Testis (tissue), 2 donors: Measurements from ENCODE around the gene TEP1.

Source experiments
- POLR2A ChIP-seq: fragments of 450-650 bp; IDR thresholded peaks from one replicate; pipeline ENCODE4 v1.6.1; 2017; ENCODE audit warnings: antibody characterized with exemption, mild to moderate bottlenecking, moderate library complexity
- TF ChIP-seq, protein P1 (sequence below), 3 experiments: fragments of 450-650 bp in 2 of 3; fragments of 200-600 bp in 1 of 3; sonication (generic) in 1 of 3; IDR thresholded peaks; one replicate each; pipeline ENCODE4 v1.5.1; 2016 to 2019; ENCODE audit warnings: antibody characterized with exemption in 3 of 3, mild to moderate bottlenecking in 2 of 3, moderate library complexity in 1 of 3

DNA sequence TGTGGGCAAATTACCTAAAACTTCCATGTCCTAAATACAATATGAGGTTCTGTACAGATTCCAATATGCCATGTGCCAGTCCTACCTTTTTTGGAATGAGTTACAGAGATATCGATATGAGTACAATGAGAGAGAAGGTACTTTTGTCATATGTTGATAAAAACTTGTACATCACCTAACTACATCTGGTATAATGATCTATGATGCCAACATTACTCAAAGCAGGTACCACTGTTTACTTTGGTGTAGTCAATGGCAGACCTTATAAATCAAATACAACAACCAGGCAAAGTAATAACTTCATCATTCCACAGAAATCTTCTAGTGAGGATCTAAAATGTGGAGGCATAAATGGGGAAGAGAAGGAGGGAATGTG lies 12.7 kb downstream of the TEP1 start:
- no peak for TF ChIP-seq POLR2A
- TF ChIP-seq, protein P1, sequence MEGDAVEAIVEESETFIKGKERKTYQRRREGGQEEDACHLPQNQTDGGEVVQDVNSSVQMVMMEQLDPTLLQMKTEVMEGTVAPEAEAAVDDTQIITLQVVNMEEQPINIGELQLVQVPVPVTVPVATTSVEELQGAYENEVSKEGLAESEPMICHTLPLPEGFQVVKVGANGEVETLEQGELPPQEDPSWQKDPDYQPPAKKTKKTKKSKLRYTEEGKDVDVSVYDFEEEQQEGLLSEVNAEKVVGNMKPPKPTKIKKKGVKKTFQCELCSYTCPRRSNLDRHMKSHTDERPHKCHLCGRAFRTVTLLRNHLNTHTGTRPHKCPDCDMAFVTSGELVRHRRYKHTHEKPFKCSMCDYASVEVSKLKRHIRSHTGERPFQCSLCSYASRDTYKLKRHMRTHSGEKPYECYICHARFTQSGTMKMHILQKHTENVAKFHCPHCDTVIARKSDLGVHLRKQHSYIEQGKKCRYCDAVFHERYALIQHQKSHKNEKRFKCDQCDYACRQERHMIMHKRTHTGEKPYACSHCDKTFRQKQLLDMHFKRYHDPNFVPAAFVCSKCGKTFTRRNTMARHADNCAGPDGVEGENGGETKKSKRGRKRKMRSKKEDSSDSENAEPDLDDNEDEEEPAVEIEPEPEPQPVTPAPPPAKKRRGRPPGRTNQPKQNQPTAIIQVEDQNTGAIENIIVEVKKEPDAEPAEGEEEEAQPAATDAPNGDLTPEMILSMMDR (IDR thresholded peaks at IDR 0.05) = no peak
